WTC11 (cell line): ENCODE measurements around the gene NBEA.

Experiments used
- ETV6 ChIP-seq: sonication (generic); formaldehyde crosslinking; IDR thresholded peaks from 2 replicates; pipeline ENCODE4 v1.8.1; 2022; ENCODE audit warnings: mild to moderate bottlenecking, missing genetic modification reagents
- MYBL2 ChIP-seq: sonication (generic); formaldehyde crosslinking; IDR thresholded peaks from 2 replicates; pipeline ENCODE4 v1.8.1; 2023; ENCODE audit warnings: mild to moderate bottlenecking, moderate library complexity, missing genetic modification reagents
- NR2C2 ChIP-seq: sonication (generic); formaldehyde crosslinking; IDR thresholded peaks from 2 replicates; pipeline ENCODE4 v1.8.0; 2022; ENCODE audit warnings: mild to moderate bottlenecking, missing genetic modification reagents
- NR3C1 ChIP-seq: sonication (generic); formaldehyde crosslinking; conservative IDR thresholded peaks from 2 replicates; pipeline ENCODE4 v1.8.1; 2023; ENCODE audit warnings: low read depth, mild to moderate bottlenecking, missing genetic modification reagents
- TF ChIP-seq, protein P1 (sequence below): fragments of 200-600 bp; IDR thresholded peaks from 2 replicates; pipeline ENCODE4 v1.8.0; 2022; ENCODE audit warnings: antibody characterized with exemption
- TF ChIP-seq, protein P2 (sequence below): sonication (generic); formaldehyde crosslinking; IDR thresholded peaks from 2 replicates; pipeline ENCODE4 v1.8.1; 2023; ENCODE audit warnings: mild to moderate bottlenecking, moderate library complexity, missing genetic modification reagents
- TF ChIP-seq, protein P3 (sequence below): sonication (generic); formaldehyde crosslinking; IDR thresholded peaks from 2 replicates; pipeline ENCODE4 v1.8.1; 2023; ENCODE audit warnings: mild to moderate bottlenecking, missing genetic modification reagents, moderate library complexity
- TF ChIP-seq, protein P4 (sequence below): sonication (generic); formaldehyde crosslinking; IDR thresholded peaks from 2 replicates; pipeline ENCODE4 v1.8.0; 2022; ENCODE audit warnings: mild to moderate bottlenecking, missing genetic modification reagents
- TF ChIP-seq, protein P5 (sequence below): sonication (generic); formaldehyde crosslinking; conservative IDR thresholded peaks from 2 replicates; pipeline ENCODE4 v1.8.1; 2022; ENCODE audit warnings: mild to moderate bottlenecking, missing genetic modification reagents
- TF ChIP-seq, protein P6 (sequence below): sonication (generic); formaldehyde crosslinking; IDR thresholded peaks from 2 replicates; pipeline ENCODE4 v1.8.0; 2022; ENCODE audit warnings: missing genetic modification reagents
- TF ChIP-seq, protein P7 (sequence below): sonication (generic); formaldehyde crosslinking; IDR thresholded peaks from 2 replicates; pipeline ENCODE4 v1.8.0; 2022; ENCODE audit warnings: mild to moderate bottlenecking, missing genetic modification reagents
- TF ChIP-seq, protein P8 (sequence below): sonication (generic); formaldehyde crosslinking; IDR thresholded peaks from 2 replicates; pipeline ENCODE4 v1.8.1; 2022; ENCODE audit warnings: low read depth, missing genetic modification reagents, borderline replicate concordance
- TF ChIP-seq, protein P9 (sequence below): fragments of 250-450 bp; sonication (Bioruptor Pico); IDR thresholded peaks from 2 replicates; pipeline ENCODE4 v1.9.0; 2021; ENCODE audit warnings: mild to moderate bottlenecking

DNA sequence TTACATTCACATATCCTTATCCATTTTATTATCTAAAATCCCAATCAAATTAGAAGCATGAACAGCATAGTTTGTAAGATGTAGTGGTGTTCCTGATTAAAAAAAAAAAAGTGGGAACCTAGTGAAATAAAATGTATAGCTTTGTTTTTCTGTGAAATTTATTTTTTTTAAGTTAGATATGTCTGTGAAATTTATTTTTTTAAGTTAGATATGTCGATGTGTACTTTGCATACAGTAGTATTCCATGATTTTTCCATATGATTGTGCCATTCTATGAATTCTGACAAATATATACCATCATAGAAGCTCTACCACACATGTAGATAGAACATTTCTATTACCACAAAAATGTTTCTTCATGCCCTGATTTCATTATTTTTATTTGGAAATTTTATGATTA is 540.5 kb downstream of the NBEA start:
- no peak for TF ChIP-seq ETV6 (CRISPR knock-in tag)
- TF ChIP-seq NR2C2 (CRISPR knock-in tag): no peak
- TF ChIP-seq, protein P1, sequence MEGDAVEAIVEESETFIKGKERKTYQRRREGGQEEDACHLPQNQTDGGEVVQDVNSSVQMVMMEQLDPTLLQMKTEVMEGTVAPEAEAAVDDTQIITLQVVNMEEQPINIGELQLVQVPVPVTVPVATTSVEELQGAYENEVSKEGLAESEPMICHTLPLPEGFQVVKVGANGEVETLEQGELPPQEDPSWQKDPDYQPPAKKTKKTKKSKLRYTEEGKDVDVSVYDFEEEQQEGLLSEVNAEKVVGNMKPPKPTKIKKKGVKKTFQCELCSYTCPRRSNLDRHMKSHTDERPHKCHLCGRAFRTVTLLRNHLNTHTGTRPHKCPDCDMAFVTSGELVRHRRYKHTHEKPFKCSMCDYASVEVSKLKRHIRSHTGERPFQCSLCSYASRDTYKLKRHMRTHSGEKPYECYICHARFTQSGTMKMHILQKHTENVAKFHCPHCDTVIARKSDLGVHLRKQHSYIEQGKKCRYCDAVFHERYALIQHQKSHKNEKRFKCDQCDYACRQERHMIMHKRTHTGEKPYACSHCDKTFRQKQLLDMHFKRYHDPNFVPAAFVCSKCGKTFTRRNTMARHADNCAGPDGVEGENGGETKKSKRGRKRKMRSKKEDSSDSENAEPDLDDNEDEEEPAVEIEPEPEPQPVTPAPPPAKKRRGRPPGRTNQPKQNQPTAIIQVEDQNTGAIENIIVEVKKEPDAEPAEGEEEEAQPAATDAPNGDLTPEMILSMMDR: no peak
- TF ChIP-seq, protein P2, sequence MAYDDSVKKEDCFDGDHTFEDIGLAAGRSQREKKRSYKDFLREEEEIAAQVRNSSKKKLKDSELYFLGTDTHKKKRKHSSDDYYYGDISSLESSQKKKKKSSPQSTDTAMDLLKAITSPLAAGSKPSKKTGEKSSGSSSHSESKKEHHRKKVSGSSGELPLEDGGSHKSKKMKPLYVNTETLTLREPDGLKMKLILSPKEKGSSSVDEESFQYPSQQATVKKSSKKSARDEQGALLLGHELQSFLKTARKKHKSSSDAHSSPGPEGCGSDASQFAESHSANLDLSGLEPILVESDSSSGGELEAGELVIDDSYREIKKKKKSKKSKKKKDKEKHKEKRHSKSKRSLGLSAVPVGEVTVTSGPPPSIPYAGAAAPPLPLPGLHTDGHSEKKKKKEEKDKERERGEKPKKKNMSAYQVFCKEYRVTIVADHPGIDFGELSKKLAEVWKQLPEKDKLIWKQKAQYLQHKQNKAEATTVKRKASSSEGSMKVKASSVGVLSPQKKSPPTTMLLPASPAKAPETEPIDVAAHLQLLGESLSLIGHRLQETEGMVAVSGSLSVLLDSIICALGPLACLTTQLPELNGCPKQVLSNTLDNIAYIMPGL: no peak
- TF ChIP-seq, protein P3, sequence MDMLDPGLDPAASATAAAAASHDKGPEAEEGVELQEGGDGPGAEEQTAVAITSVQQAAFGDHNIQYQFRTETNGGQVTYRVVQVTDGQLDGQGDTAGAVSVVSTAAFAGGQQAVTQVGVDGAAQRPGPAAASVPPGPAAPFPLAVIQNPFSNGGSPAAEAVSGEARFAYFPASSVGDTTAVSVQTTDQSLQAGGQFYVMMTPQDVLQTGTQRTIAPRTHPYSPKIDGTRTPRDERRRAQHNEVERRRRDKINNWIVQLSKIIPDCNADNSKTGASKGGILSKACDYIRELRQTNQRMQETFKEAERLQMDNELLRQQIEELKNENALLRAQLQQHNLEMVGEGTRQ (CRISPR knock-in tag): no peak
- TF ChIP-seq, protein P4, sequence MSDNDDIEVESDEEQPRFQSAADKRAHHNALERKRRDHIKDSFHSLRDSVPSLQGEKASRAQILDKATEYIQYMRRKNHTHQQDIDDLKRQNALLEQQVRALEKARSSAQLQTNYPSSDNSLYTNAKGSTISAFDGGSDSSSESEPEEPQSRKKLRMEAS (CRISPR knock-in tag): no peak
- TF ChIP-seq, protein P5, sequence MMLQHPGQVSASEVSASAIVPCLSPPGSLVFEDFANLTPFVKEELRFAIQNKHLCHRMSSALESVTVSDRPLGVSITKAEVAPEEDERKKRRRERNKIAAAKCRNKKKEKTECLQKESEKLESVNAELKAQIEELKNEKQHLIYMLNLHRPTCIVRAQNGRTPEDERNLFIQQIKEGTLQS (CRISPR knock-in tag): no peak
- TF ChIP-seq, protein P6, sequence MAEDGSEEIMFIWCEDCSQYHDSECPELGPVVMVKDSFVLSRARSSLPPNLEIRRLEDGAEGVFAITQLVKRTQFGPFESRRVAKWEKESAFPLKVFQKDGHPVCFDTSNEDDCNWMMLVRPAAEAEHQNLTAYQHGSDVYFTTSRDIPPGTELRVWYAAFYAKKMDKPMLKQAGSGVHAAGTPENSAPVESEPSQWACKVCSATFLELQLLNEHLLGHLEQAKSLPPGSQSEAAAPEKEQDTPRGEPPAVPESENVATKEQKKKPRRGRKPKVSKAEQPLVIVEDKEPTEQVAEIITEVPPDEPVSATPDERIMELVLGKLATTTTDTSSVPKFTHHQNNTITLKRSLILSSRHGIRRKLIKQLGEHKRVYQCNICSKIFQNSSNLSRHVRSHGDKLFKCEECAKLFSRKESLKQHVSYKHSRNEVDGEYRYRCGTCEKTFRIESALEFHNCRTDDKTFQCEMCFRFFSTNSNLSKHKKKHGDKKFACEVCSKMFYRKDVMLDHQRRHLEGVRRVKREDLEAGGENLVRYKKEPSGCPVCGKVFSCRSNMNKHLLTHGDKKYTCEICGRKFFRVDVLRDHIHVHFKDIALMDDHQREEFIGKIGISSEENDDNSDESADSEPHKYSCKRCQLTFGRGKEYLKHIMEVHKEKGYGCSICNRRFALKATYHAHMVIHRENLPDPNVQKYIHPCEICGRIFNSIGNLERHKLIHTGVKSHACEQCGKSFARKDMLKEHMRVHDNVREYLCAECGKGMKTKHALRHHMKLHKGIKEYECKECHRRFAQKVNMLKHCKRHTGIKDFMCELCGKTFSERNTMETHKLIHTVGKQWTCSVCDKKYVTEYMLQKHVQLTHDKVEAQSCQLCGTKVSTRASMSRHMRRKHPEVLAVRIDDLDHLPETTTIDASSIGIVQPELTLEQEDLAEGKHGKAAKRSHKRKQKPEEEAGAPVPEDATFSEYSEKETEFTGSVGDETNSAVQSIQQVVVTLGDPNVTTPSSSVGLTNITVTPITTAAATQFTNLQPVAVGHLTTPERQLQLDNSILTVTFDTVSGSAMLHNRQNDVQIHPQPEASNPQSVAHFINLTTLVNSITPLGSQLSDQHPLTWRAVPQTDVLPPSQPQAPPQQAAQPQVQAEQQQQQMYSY (CRISPR knock-in tag): no peak
- TF ChIP-seq, protein P7, sequence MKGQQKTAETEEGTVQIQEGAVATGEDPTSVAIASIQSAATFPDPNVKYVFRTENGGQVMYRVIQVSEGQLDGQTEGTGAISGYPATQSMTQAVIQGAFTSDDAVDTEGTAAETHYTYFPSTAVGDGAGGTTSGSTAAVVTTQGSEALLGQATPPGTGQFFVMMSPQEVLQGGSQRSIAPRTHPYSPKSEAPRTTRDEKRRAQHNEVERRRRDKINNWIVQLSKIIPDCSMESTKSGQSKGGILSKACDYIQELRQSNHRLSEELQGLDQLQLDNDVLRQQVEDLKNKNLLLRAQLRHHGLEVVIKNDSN (CRISPR knock-in tag): no peak
- TF ChIP-seq MYBL2 (CRISPR knock-in tag): no peak
- TF ChIP-seq, protein P8, sequence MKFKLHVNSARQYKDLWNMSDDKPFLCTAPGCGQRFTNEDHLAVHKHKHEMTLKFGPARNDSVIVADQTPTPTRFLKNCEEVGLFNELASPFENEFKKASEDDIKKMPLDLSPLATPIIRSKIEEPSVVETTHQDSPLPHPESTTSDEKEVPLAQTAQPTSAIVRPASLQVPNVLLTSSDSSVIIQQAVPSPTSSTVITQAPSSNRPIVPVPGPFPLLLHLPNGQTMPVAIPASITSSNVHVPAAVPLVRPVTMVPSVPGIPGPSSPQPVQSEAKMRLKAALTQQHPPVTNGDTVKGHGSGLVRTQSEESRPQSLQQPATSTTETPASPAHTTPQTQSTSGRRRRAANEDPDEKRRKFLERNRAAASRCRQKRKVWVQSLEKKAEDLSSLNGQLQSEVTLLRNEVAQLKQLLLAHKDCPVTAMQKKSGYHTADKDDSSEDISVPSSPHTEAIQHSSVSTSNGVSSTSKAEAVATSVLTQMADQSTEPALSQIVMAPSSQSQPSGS (CRISPR knock-in tag): no peak
- TF ChIP-seq NR3C1 (CRISPR knock-in tag): no peak
- TF ChIP-seq, protein P9, sequence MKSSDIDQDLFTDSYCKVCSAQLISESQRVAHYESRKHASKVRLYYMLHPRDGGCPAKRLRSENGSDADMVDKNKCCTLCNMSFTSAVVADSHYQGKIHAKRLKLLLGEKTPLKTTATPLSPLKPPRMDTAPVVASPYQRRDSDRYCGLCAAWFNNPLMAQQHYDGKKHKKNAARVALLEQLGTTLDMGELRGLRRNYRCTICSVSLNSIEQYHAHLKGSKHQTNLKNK (CRISPR knock-in tag): no peak
